Glutamatergic neuron (in vitro differentiated cells): ENCODE measurements around the gene LYZL2. TPM values are rescaled to one million over a fixed set of nuclear protein-coding genes. Genes with fewer than 3 reads are reported as not detected.
"Not testable (repeated sequence)": the region's sequence is repeated elsewhere in the genome, so short reads cannot be mapped to it uniquely, and the experiment has no call there.

Source experiments
- DNase-seq: peaks from one replicate; pipeline ENCODE4 v3.0.0; 2022
- H3K27ac Mint-ChIP-seq: one replicate; pipeline ENCODE4 v1.8.0; 2020; ENCODE audit warnings: mild to moderate bottlenecking, mixed read lengths, inconsistent platforms; ENCODE audit not compliant: unreplicated experiment
- H3K27me3 Mint-ChIP-seq: one replicate; pipeline ENCODE4 v1.8.0; 2020; ENCODE audit warnings: mild to moderate bottlenecking, moderate library complexity, mixed read lengths, inconsistent platforms; ENCODE audit not compliant: unreplicated experiment
- H3K36me3 Mint-ChIP-seq: one replicate; pipeline ENCODE4 v1.8.0; 2020; ENCODE audit warnings: mild to moderate bottlenecking, mixed read lengths, inconsistent platforms; ENCODE audit not compliant: unreplicated experiment
- H3K4me1 Mint-ChIP-seq: one replicate; pipeline ENCODE4 v1.8.0; 2020; ENCODE audit warnings: mild to moderate bottlenecking, low read depth, mixed read lengths, inconsistent platforms; ENCODE audit not compliant: unreplicated experiment
- H3K4me3 Mint-ChIP-seq: one replicate; pipeline ENCODE4 v1.8.0; 2020; ENCODE audit warnings: mild to moderate bottlenecking, mixed read lengths, inconsistent platforms; ENCODE audit not compliant: unreplicated experiment
- H3K9me3 Mint-ChIP-seq: one replicate; pipeline ENCODE4 v1.8.0; 2020; ENCODE audit warnings: mild to moderate bottlenecking, moderate library complexity, mixed read lengths, inconsistent platforms; ENCODE audit not compliant: unreplicated experiment
- CTCF ChIP-seq: fragments of 200-600 bp; sonication (generic); IDR thresholded peaks from one replicate; pipeline ENCODE4 v1.5.0; 2021; ENCODE audit not compliant: partially characterized antibody, unreplicated experiment
- total RNA-seq: library from RNA; stranded (reverse); fragmentation: NEBNext Ultra II Directional; extraction: Animal tissue kit (Norgen Biotek cat#: 25700); gene quantifications from one replicate; pipeline ENCODE4 v1.2.1, GENCODE V29; 2021; ENCODE audit not compliant: unreplicated experiment

The LYZL2 gene
- total RNA-seq, 1 donor from 2014 or later = not detected

GRCh38 chr10:30671026-30671616 lies 41.6 kb upstream of the LYZL2 start:
- Mint-ChIP-seq H3K4me3 (no peak overlapping the region), H3K27ac (no peak overlapping the region), H3K4me1 (peaks cover 2% of the 10 kb centered on the region), H3K9me3 (no peaks in the 10 kb centered on the region), H3K36me3 (no peaks in the 10 kb centered on the region), H3K27me3 (no peaks in the 10 kb centered on the region)
- DNase-seq = no peak
- peak; percentile 87 for TF ChIP-seq CTCF

- H3K36me3 Mint-ChIP-seq, H3K4me1 Mint-ChIP-seq, H3K4me3 Mint-ChIP-seq, DNase-seq, H3K9me3 Mint-ChIP-seq, H3K27me3 Mint-ChIP-seq, H3K27ac Mint-ChIP-seq: not testable (repeated sequence)
Observed at GRCh38 chr10:30667982-30668381, 38.4 kb upstream of the LYZL2 start.

GRCh38 chr10:30663403-30663802 lies 33.9 kb upstream of the LYZL2 start:
- not testable (repeated sequence) for H3K4me1 Mint-ChIP-seq, H3K36me3 Mint-ChIP-seq, H3K27ac Mint-ChIP-seq, H3K9me3 Mint-ChIP-seq, DNase-seq, H3K4me3 Mint-ChIP-seq, H3K27me3 Mint-ChIP-seq

GRCh38 chr10:30662814-30663213 lies 33.3 kb upstream of the LYZL2 start:
- TF ChIP-seq CTCF = no peak
- Mint-ChIP-seq H3K4me1 (no peaks in the 10 kb centered on the region), H3K36me3 (no peaks in the 10 kb centered on the region), H3K4me3 (no peak overlapping the region), H3K27ac (no peak overlapping the region), H3K27me3 (no peaks in the 10 kb centered on the region), H3K9me3 (no peaks in the 10 kb centered on the region)
- no peak for DNase-seq

GRCh38 chr10:30660314-30660713 lies 30.8 kb upstream of the LYZL2 start:
- H3K27me3 Mint-ChIP-seq, H3K36me3 Mint-ChIP-seq, H3K27ac Mint-ChIP-seq, H3K4me3 Mint-ChIP-seq, DNase-seq, H3K4me1 Mint-ChIP-seq, H3K9me3 Mint-ChIP-seq: not testable (repeated sequence)

- no peak for DNase-seq
- H3K4me3 Mint-ChIP-seq = no peak overlapping the region
- no peaks in the 10 kb centered on the region for H3K4me1 Mint-ChIP-seq
- no peaks in the 10 kb centered on the region for H3K9me3 Mint-ChIP-seq
- TF ChIP-seq CTCF = no peak
- H3K27ac Mint-ChIP-seq = no peak overlapping the region
- H3K36me3 Mint-ChIP-seq = no peaks in the 10 kb centered on the region
- H3K27me3 Mint-ChIP-seq = no peaks in the 10 kb centered on the region
Observed at GRCh38 chr10:30656233-30656632, 26.7 kb upstream of the LYZL2 start.

- not testable (repeated sequence) for H3K36me3 Mint-ChIP-seq, H3K4me3 Mint-ChIP-seq, H3K27me3 Mint-ChIP-seq, H3K9me3 Mint-ChIP-seq, DNase-seq, H3K27ac Mint-ChIP-seq, H3K4me1 Mint-ChIP-seq
Observed at GRCh38 chr10:30655001-30655400, 25.4 kb upstream of the LYZL2 start.

- not testable (repeated sequence) for H3K4me3 Mint-ChIP-seq, H3K27ac Mint-ChIP-seq, H3K9me3 Mint-ChIP-seq, H3K4me1 Mint-ChIP-seq, H3K36me3 Mint-ChIP-seq, DNase-seq, H3K27me3 Mint-ChIP-seq
Observed at GRCh38 chr10:30651470-30652397, 22.2 kb upstream of the LYZL2 start.
